SK-MEL-5 (cell line): Measurements from ENCODE around the gene HS6ST2. TPM values are rescaled to one million over a fixed set of nuclear protein-coding genes. Genes with fewer than 3 reads are reported as not detected.

Experiments used
- DNase-seq: peaks from one replicate; pipeline ENCODE4 v3.0.0-alpha.2; 2016; ENCODE audit warnings: low read depth, low spot score
- in situ Hi-C: cut with HindIII; loops from 2 replicates; pipeline ENCODE4 v1.10.0; 2016; ENCODE audit warnings: low sequenced_read_pairs, high pct_unique_total_duplicates, low pct_unique_long_range_greater_than_20kb
- total RNA-seq: library from RNA; depleted of rRNA; stranded (reverse); fragments of >200 nt; shearing (Covaris generic); gene quantifications from 2 replicates; pipeline ENCODE4 v1.2.3, GENCODE V29; 2014

The HS6ST2 gene
- total RNA-seq, 1 experiment from 2014 or later, result 5.6 TPM

- in situ Hi-C loops, result loop anchor here (25.0 kb wide), 1 partner anchor 137 kb away; no protein-coding TSS in a partner anchor
- peak; percentile 1 for DNase-seq
Measured at GRCh38 chrX:132775263-132775823, 183.1 kb downstream of the HS6ST2 start.

- in situ Hi-C loops, result no loop called here
- DNase-seq, result no peak
Measured at GRCh38 chrX:132774010-132774714, 184.3 kb downstream of the HS6ST2 start.

GRCh38 chrX:132769609-132770008, 188.8 kb downstream of the HS6ST2 start:
- DNase-seq, result no peak
- in situ Hi-C loops, result no loop called here

GRCh38 chrX:132766452-132766851, 192.0 kb downstream of the HS6ST2 start:
- in situ Hi-C loops, result no loop called here
- DNase-seq, result no peak

GRCh38 chrX:132763528-132763927, 194.9 kb downstream of the HS6ST2 start:
- DNase-seq, result no peak
- in situ Hi-C loops, result no loop called here

GRCh38 chrX:132758759-132759158, 199.7 kb downstream of the HS6ST2 start:
- in situ Hi-C loops, result no loop called here
- DNase-seq, result no peak

GRCh38 chrX:132757066-132757623, 201.3 kb downstream of the HS6ST2 start:
- in situ Hi-C loops, result no loop called here
- no peak for DNase-seq

GRCh38 chrX:132756439-132756838, 202.0 kb downstream of the HS6ST2 start:
- in situ Hi-C loops, result no loop called here
- DNase-seq, result no peak

- no peak for DNase-seq
- in situ Hi-C loops, result no loop called here
Measured at GRCh38 chrX:132751063-132751690, 207.3 kb downstream of the HS6ST2 start.

GRCh38 chrX:132750331-132751062, 207.9 kb downstream of the HS6ST2 start:
- no peak for DNase-seq
- in situ Hi-C loops, result no loop called here

- in situ Hi-C loops, result no loop called here
- no peak for DNase-seq
Measured at GRCh38 chrX:132749406-132749805, 209.0 kb downstream of the HS6ST2 start.

GRCh38 chrX:132748909-132749308, 209.5 kb downstream of the HS6ST2 start:
- in situ Hi-C loops, result no loop called here
- DNase-seq, result no peak

GRCh38 chrX:132748268-132748667, 210.2 kb downstream of the HS6ST2 start:
- no peak for DNase-seq
- in situ Hi-C loops, result no loop called here

GRCh38 chrX:132745593-132745992, 212.8 kb downstream of the HS6ST2 start:
- DNase-seq, result no peak
- in situ Hi-C loops, result no loop called here

- in situ Hi-C loops, result no loop called here
- no peak for DNase-seq
Measured at GRCh38 chrX:132744470-132744869, 214.0 kb downstream of the HS6ST2 start.

- in situ Hi-C loops, result no loop called here
- DNase-seq, result no peak
Measured at GRCh38 chrX:132743086-132743485, 215.3 kb downstream of the HS6ST2 start.

GRCh38 chrX:132742246-132742645, 216.2 kb downstream of the HS6ST2 start:
- in situ Hi-C loops, result no loop called here
- DNase-seq, result no peak

GRCh38 chrX:132741689-132742088, 216.7 kb downstream of the HS6ST2 start:
- DNase-seq, result no peak
- in situ Hi-C loops, result no loop called here
